WI38 (cell line): ENCODE measurements around the gene ACVRL1.

ENCODE experiments used
- H3K4me3 ChIP-seq: 2 replicates; pipeline ENCODE4 v1.5.1; 2011; ENCODE audit warnings: low read depth, mild to moderate bottlenecking, control low read depth, low read length
- CTCF ChIP-seq: IDR thresholded peaks from 2 replicates; pipeline ENCODE4 v1.5.1; 2012; ENCODE audit warnings: low read depth, mild to moderate bottlenecking, control low read depth, low read length

Gene ACVRL1

GRCh38 chr12:51926064-51926632 is 18.8 kb downstream of the ACVRL1 start:
- TF ChIP-seq CTCF, result no peak
- H3K4me3 ChIP-seq, result no peak overlapping the region

- peak; percentile 27; the same call in 1 of the 2 replicates for TF ChIP-seq CTCF
- H3K4me3 ChIP-seq, result no peak overlapping the region
These were observed 19.4 kb downstream of the ACVRL1 start for GRCh38 chr12:51926718-51927117.

DNA sequence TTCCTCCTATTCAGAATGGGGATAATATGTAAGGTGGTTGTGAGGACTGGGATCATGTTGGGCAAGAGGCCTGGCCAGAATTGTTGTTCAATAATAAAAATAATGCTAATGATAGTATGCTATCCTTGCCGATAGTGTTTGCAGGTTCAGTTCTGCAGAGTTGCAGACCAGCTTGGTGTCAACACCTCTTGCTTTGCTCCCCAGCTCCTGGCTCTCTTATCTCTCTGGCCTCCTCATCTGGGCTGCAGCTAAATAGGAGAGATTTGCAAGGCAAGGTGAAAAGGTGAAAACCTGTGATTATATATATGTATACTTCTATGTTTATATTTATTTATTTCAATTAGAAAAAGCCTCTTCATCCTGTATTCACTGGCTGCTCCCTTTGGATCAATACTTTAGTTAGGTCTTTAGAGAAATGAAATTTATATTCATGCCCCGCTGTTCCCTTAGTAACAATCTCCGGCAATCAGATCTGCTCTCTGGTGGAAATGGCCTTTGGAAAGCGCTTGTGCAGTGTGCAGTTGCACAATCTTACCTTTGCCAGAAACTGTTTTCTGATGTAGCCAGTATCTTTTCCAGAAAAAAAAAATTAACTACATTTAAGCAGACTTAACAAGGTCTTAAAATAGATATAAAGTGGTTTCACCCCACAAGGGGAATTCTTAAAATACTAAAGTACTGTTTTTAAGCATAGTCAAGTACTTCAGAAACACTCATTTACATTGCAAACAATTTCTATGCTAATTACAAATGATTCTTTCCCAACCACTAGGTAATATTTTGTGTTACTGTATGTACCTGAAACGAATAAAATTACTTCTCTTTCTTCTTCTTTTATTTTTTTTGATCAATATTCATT is 25.1 kb downstream of the ACVRL1 start:
- no peak overlapping the region for H3K4me3 ChIP-seq
- TF ChIP-seq CTCF, result no peak

- TF ChIP-seq CTCF, result no peak
- no peak overlapping the region for H3K4me3 ChIP-seq
These were observed 26.8 kb downstream of the ACVRL1 start for GRCh38 chr12:51934080-51934479.

DNA sequence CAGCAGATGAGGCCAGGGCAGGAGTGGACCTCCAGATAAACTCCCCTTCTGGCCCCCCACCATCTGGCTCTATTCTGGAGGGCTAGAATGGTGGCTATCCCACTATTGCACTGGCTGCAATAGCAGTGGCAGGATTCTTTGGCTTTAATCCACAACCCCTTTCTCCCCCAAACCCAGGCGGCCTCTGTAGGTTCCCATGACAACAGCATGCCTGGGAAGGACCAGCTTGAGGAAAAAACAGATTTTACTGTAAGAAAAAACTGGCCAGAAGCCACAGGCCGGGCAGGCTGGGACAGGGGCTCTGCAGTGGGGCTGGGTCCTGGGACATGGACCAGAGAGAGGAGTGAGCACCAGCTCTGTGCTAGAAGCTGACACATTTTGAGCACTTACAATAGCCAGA is 30.6 kb downstream of the ACVRL1 start:
- no peak overlapping the region for H3K4me3 ChIP-seq
- TF ChIP-seq CTCF, result no peak

GRCh38 chr12:51938726-51939125 is 31.4 kb downstream of the ACVRL1 start:
- H3K4me3 ChIP-seq, result no peak overlapping the region
- TF ChIP-seq CTCF, result no peak

DNA sequence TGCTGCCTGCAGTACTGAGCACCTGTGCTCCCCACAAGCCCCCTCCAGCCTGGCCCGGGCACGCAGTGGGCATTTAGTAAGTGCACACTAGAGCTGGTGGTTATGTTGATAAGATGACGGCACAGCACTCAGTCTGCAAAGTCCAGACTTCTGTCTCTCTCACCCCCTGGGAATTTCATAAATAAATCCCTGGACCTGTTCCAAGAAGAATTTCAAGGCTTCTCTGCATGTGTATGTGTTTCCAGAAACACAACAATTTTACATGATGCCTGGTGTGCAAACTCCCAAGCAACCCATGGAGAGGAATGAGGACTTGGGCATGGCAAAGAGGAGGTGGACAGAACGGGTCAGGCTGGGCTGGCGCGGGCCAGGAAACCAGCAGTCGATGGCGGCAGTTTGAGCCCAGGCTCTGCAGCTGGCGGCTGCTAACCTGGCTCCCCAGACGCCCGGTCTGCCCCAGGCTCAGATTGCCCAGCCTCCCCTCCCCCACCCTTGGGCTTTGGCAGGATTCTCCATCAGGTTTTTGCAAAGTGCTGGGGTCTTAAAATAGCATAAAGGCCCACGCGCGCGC is 33.8 kb downstream of the ACVRL1 start:
- TF ChIP-seq CTCF, result no peak
- H3K4me3 ChIP-seq, result no peak overlapping the region
